Neural cell (in vitro differentiated cells): ENCODE data around the gene CCL27. TPM values are rescaled to one million over a fixed set of nuclear protein-coding genes. Genes with fewer than 3 reads are reported as not detected.
A peak's percentile ranks its signal among the peaks of the same experiment; 100 is the strongest.

Experiments
- H2AFZ ChIP-seq: fragments of 200-600, 300-800 bp; sonication (generic), shearing (Covaris generic); 2 replicates; pipeline ENCODE4 v1.6.0; 2014; ENCODE audit warnings: low read depth, mild to moderate bottlenecking, antibody characterized with exemption, low read length, moderate library complexity
- H3F3A ChIP-seq: fragments of 200-600 bp; shearing (Covaris generic); 2 replicates; pipeline ENCODE4 v1.6.1; 2016; ENCODE audit warnings: mild to moderate bottlenecking, moderate library complexity, mixed read lengths, antibody characterized with exemption, low read length; ENCODE audit not compliant: insufficient read depth, poor library complexity, severe bottlenecking
- H3K27ac ChIP-seq: fragments of 200-600, 300-800 bp; sonication (generic), shearing (Covaris generic); 2 replicates; pipeline ENCODE4 v1.5.1; 2014; ENCODE audit warnings: mild to moderate bottlenecking, low read length, moderate library complexity
- H3K27me3 ChIP-seq: fragments of 300-800, 200-600 bp; sonication (generic), shearing (Covaris generic); 2 replicates; pipeline ENCODE4 v1.6.0; 2014; ENCODE audit warnings: mild to moderate bottlenecking, low read depth, low read length, moderate library complexity; ENCODE audit not compliant: insufficient read depth
- H3K36me3 ChIP-seq: fragments of 300-800, 200-600 bp; sonication (generic), shearing (Covaris generic); 2 replicates; pipeline ENCODE4 v1.5.1; 2014; ENCODE audit warnings: mild to moderate bottlenecking, antibody characterized with exemption, low read length, moderate library complexity; ENCODE audit not compliant: insufficient read depth
- H3K4me2 ChIP-seq: fragments of 300-800, 200-600 bp; sonication (generic), shearing (Covaris generic); 2 replicates; pipeline ENCODE4 v1.6.0; 2014; ENCODE audit warnings: mild to moderate bottlenecking, low read length
- H3K4me3 ChIP-seq: fragments of 300-800, 200-600 bp; sonication (generic), shearing (Covaris generic); 2 replicates; pipeline ENCODE4 v1.5.1; 2014; ENCODE audit warnings: mild to moderate bottlenecking, low read length, moderate library complexity
- H3K79me2 ChIP-seq: fragments of 200-600 bp; shearing (Covaris generic); replicated peaks from 2 replicates; pipeline ENCODE4 v1.6.0; 2014; ENCODE audit warnings: mild to moderate bottlenecking, low read length, moderate library complexity; ENCODE audit not compliant: insufficient read depth
- H3K9ac ChIP-seq: fragments of 300-800, 200-600 bp; sonication (generic), shearing (Covaris generic); 2 replicates; pipeline ENCODE4 v1.6.1; 2016; ENCODE audit warnings: mild to moderate bottlenecking, low read length, mixed read lengths
- H3K9me2 ChIP-seq: fragments of 200-600 bp; shearing (Covaris generic); 2 replicates; pipeline ENCODE4 v1.6.1; 2016; ENCODE audit warnings: mild to moderate bottlenecking, low read length, mixed read lengths; ENCODE audit not compliant: insufficient read depth
- H3K9me3 ChIP-seq: fragments of 200-600, 300-800 bp; sonication (generic), shearing (Covaris generic); 2 replicates; pipeline ENCODE4 v1.6.1; 2016; ENCODE audit warnings: mild to moderate bottlenecking, mixed run types, low read length, moderate library complexity, mixed read lengths
- H4K20me1 ChIP-seq: fragments of 200-600 bp; shearing (Covaris generic); 2 replicates; pipeline ENCODE4 v1.6.1; 2016; ENCODE audit warnings: mild to moderate bottlenecking, mixed run types; ENCODE audit not compliant: insufficient read depth
- CTCF ChIP-seq: fragments of 450-650 bp; IDR thresholded peaks from 2 replicates; pipeline ENCODE4 v1.5.1; 2014; ENCODE audit warnings: antibody characterized with exemption, mild to moderate bottlenecking, moderate library complexity; ENCODE audit not compliant: poor library complexity, severe bottlenecking
- EP300 ChIP-seq: fragments of 450-650 bp; conservative IDR thresholded peaks from 2 replicates; pipeline ENCODE4 v1.6.1; 2014; ENCODE audit warnings: antibody characterized with exemption, mild to moderate bottlenecking, moderate library complexity; ENCODE audit not compliant: poor library complexity, severe bottlenecking
- EZH2 ChIP-seq: fragments of 200-600, 300-800 bp; shearing (Covaris generic), sonication (generic); IDR thresholded peaks from 2 replicates; pipeline ENCODE4 v1.6.1; 2014; ENCODE audit warnings: antibody characterized with exemption, low read length, borderline replicate concordance, mild to moderate bottlenecking; ENCODE audit not compliant: insufficient read depth, poor library complexity, severe bottlenecking
- MXI1 ChIP-seq: fragments of 450-650 bp; conservative IDR thresholded peaks from 2 replicates; pipeline ENCODE4 v1.6.1; 2014; ENCODE audit warnings: antibody characterized with exemption, mild to moderate bottlenecking; ENCODE audit not compliant: poor library complexity, severe bottlenecking
- POLR2AphosphoS5 ChIP-seq: IDR thresholded peaks from 2 replicates; pipeline ENCODE4 v1.6.1; 2012
- RAD21 ChIP-seq: fragments of 450-650 bp; conservative IDR thresholded peaks from 2 replicates; pipeline ENCODE4 v1.6.1; 2014; ENCODE audit warnings: antibody characterized with exemption, mild to moderate bottlenecking, moderate library complexity
- REST ChIP-seq: IDR thresholded peaks from 2 replicates; pipeline ENCODE4 v1.6.1; 2012; ENCODE audit warnings: borderline replicate concordance
- SMC3 ChIP-seq: fragments of 450-650 bp; conservative IDR thresholded peaks from 2 replicates; pipeline ENCODE4 v1.6.1; 2014; ENCODE audit warnings: antibody characterized with exemption, mild to moderate bottlenecking, moderate library complexity; ENCODE audit not compliant: poor library complexity
- TAF1 ChIP-seq: IDR thresholded peaks from 2 replicates; pipeline ENCODE4 v1.6.1; 2012; ENCODE audit warnings: low read depth
- polyA plus RNA-seq: library from polyadenylated mRNA; depleted of rRNA; stranded (reverse); fragments of >200 nt; gene quantifications from 2 replicates; pipeline ENCODE4 v1.2.3, GENCODE V29; 2014

CCL27 gene
- polyA plus RNA-seq, 1 donor from 2014 or later = 0.82 TPM

- Histone ChIP-seq H3K79me2 (no peaks in the 10 kb centered on the region), H3K9me3 (no peaks in the 10 kb centered on the region), H3K4me2 (no peak overlapping the region), H2AFZ (no peak overlapping the region), H3K36me3 (no peaks in the 10 kb centered on the region), H3K27me3 (no peaks in the 10 kb centered on the region), H3K9ac (peak overlapping the region; percentile 46), H4K20me1 (no peaks in the 10 kb centered on the region), H3F3A (no peaks in the 10 kb centered on the region), H3K9me2 (no peaks in the 10 kb centered on the region), H3K27ac (peak overlapping the region; percentile 70), H3K4me3 (peak overlapping the region; percentile 53)
- no peak for TF ChIP-seq RAD21
- TF ChIP-seq EZH2 = no peak
- no peak for TF ChIP-seq REST
- no peak for TF ChIP-seq MXI1
- no peak for TF ChIP-seq SMC3
- TF ChIP-seq POLR2AphosphoS5 = no peak
- no peak for TF ChIP-seq CTCF
- no peak for TF ChIP-seq EP300
- no peak for TF ChIP-seq TAF1
Observed at GRCh38 chr9:34653151-34654072, 9.0 kb downstream of the CCL27 start.

- no peaks in the 10 kb centered on the region for H3K9me2 ChIP-seq
- H3K4me3 ChIP-seq = peak overlapping the region; percentile 53
- no peak overlapping the region for H2AFZ ChIP-seq
- peak overlapping the region; percentile 70 for H3K27ac ChIP-seq
- no peak for TF ChIP-seq EP300
- TF ChIP-seq SMC3 = no peak
- TF ChIP-seq POLR2AphosphoS5 = no peak
- TF ChIP-seq REST = no peak
- TF ChIP-seq CTCF = no peak
- TF ChIP-seq MXI1 = peak; percentile 5
- H4K20me1 ChIP-seq = no peaks in the 10 kb centered on the region
- H3F3A ChIP-seq = no peaks in the 10 kb centered on the region
- no peaks in the 10 kb centered on the region for H3K9me3 ChIP-seq
- H3K9ac ChIP-seq = peak overlapping the region; percentile 46
- no peaks in the 10 kb centered on the region for H3K27me3 ChIP-seq
- H3K79me2 ChIP-seq = no peaks in the 10 kb centered on the region
- no peaks in the 10 kb centered on the region for H3K36me3 ChIP-seq
- peak overlapping the region; percentile 42 for H3K4me2 ChIP-seq
Observed at GRCh38 chr9:34652602-34653000, 9.9 kb downstream of the CCL27 start.
